ENCODE data around the gene AAMDC.
A peak's percentile ranks its signal among the peaks of the same experiment; 100 is the strongest.
"Not testable (repeated sequence)": the region's sequence is repeated elsewhere in the genome, so short reads cannot be mapped to it uniquely, and the experiment has no call there.

AAMDC gene

GRCh38 chr11:77799338-77799737, 21.6 kb upstream of the AAMDC start:
- no peak overlapping the region for H3K4me3 ChIP-seq
- H3K4me1 ChIP-seq: no peaks in the 10 kb centered on the region
- no peak for DNase-seq (ENCODE audit: low spot score in 2 of 2)
- in situ Hi-C loops (cut with MboI; ENCODE audit: low sequenced_read_pairs): loop anchor here (25.0 kb wide), 1 partner anchor 763 kb away; the partner anchor contains the start of gene NARS2
- no peaks in the 10 kb centered on the region for H3K36me3 ChIP-seq (replicated peaks)
- H3K9me3 ChIP-seq: no peaks in the 10 kb centered on the region
- no peaks in the 10 kb centered on the region for H3K27me3 ChIP-seq (ENCODE audit: low read depth)

- no peaks in the 10 kb centered on the region for H3K9me3 ChIP-seq
- H3K36me3 ChIP-seq (replicated peaks): no peaks in the 10 kb centered on the region
- DNase-seq (ENCODE audit: low spot score in 2 of 2): no peak
- in situ Hi-C loops (cut with MboI; ENCODE audit: low sequenced_read_pairs): no loop called here
- no peak overlapping the region for H3K4me3 ChIP-seq
- H3K4me1 ChIP-seq: no peaks in the 10 kb centered on the region
- no peaks in the 10 kb centered on the region for H3K27me3 ChIP-seq (ENCODE audit: low read depth)
These were observed 20.5 kb upstream of the AAMDC start for GRCh38 chr11:77800449-77800848.

- no peak overlapping the region for H3K4me3 ChIP-seq
- no peak for DNase-seq (ENCODE audit: low spot score in 2 of 2)
- in situ Hi-C loops (cut with MboI; ENCODE audit: low sequenced_read_pairs): no loop called here
- H3K27me3 ChIP-seq (ENCODE audit: low read depth): no peaks in the 10 kb centered on the region
- no peaks in the 10 kb centered on the region for H3K9me3 ChIP-seq
- H3K36me3 ChIP-seq (replicated peaks): no peaks in the 10 kb centered on the region
- no peaks in the 10 kb centered on the region for H3K4me1 ChIP-seq
These were observed 19.5 kb upstream of the AAMDC start for GRCh38 chr11:77801477-77801876.

- peaks cover 6% of the 10 kb centered on the region; the same call in 1 of the 2 replicates for H3K36me3 ChIP-seq (replicated peaks)
- DNase-seq (ENCODE audit: low spot score in 2 of 2): no peak
- H3K4me1 ChIP-seq: peaks cover 11% of the 10 kb centered on the region
- in situ Hi-C loops (cut with MboI; ENCODE audit: low sequenced_read_pairs): no loop called here
- H3K27me3 ChIP-seq (ENCODE audit: low read depth): no peaks in the 10 kb centered on the region
- no peak overlapping the region for H3K4me3 ChIP-seq
- H3K9me3 ChIP-seq: no peaks in the 10 kb centered on the region
These were observed 14.5 kb upstream of the AAMDC start for GRCh38 chr11:77806415-77806814.

- in situ Hi-C loops (cut with MboI; ENCODE audit: low sequenced_read_pairs): no loop called here
- Histone ChIP-seq H3K4me3 (no peak overlapping the region), H3K36me3 (replicated peaks) (peaks cover 8% of the 10 kb centered on the region; the same call in 1 of the 2 replicates), H3K4me1 (peaks cover 11% of the 10 kb centered on the region), H3K27me3 (ENCODE audit: low read depth) (no peaks in the 10 kb centered on the region), H3K9me3 (no peaks in the 10 kb centered on the region)
- no peak for DNase-seq (ENCODE audit: low spot score in 2 of 2)
These were observed 14.0 kb upstream of the AAMDC start for GRCh38 chr11:77806993-77807392.

- H3K36me3 ChIP-seq (replicated peaks): peaks cover 8% of the 10 kb centered on the region; the same call in 1 of the 2 replicates
- in situ Hi-C loops (cut with MboI; ENCODE audit: low sequenced_read_pairs): no loop called here
- DNase-seq (ENCODE audit: low spot score in 2 of 2): no peak
These were observed 7.7 kb upstream of the AAMDC start for GRCh38 chr11:77813256-77813655.

GRCh38 chr11:77814848-77815247, 6.1 kb upstream of the AAMDC start:
- DNase-seq (ENCODE audit: low spot score in 2 of 2): no peak
- Histone ChIP-seq H3K4me1 (peaks cover 5% of the 10 kb centered on the region), H3K4me3 (no peak overlapping the region), H3K36me3 (replicated peaks) (peaks cover 8% of the 10 kb centered on the region; the same call in 1 of the 2 replicates), H3K27me3 (ENCODE audit: low read depth) (no peaks in the 10 kb centered on the region), H3K9me3 (no peaks in the 10 kb centered on the region; the same call in 1 of the 2 replicates)
- in situ Hi-C loops (cut with MboI; ENCODE audit: low sequenced_read_pairs): no loop called here

More at GRCh38 chr11:77813256-77813655, 7.7 kb upstream of the AAMDC start:
- Histone ChIP-seq H3K9me3 (no peaks in the 10 kb centered on the region; the same call in 1 of the 2 replicates), H3K4me1 (peaks cover 8% of the 10 kb centered on the region), H3K4me3 (no peak overlapping the region), H3K27me3 (ENCODE audit: low read depth) (no peaks in the 10 kb centered on the region)

GRCh38 chr11:77815459-77815858, 5.5 kb upstream of the AAMDC start:
- DNase-seq (ENCODE audit: low spot score in 2 of 2): no peak
- in situ Hi-C loops (cut with MboI; ENCODE audit: low sequenced_read_pairs): no loop called here
- Histone ChIP-seq H3K4me3 (no peak overlapping the region), H3K27me3 (ENCODE audit: low read depth) (no peaks in the 10 kb centered on the region), H3K4me1 (peaks cover 5% of the 10 kb centered on the region), H3K36me3 (replicated peaks) (peaks cover 13% of the 10 kb centered on the region), H3K9me3 (no peaks in the 10 kb centered on the region; the same call in 1 of the 2 replicates)

- Histone ChIP-seq H3K4me1 (peaks cover 9% of the 10 kb centered on the region), H3K9me3 (no peaks in the 10 kb centered on the region; the same call in 1 of the 2 replicates), H3K4me3 (peak overlapping the region; percentile 99), H3K36me3 (replicated peaks) (peaks cover 5% of the 10 kb centered on the region), H3K27me3 (ENCODE audit: low read depth) (no peaks in the 10 kb centered on the region)
- in situ Hi-C loops (cut with MboI; ENCODE audit: low sequenced_read_pairs): no loop called here
- peak; percentile 91 to 92 for DNase-seq (ENCODE audit: low spot score in 2 of 2)
These were observed 1.5 kb upstream of the AAMDC start for GRCh38 chr11:77819411-77819920.

GRCh38 chr11:77819921-77820564, 901 bp upstream of the AAMDC start:
- no peaks in the 10 kb centered on the region for H3K27me3 ChIP-seq (ENCODE audit: low read depth)
- no peaks in the 10 kb centered on the region; the same call in 1 of the 2 replicates for H3K9me3 ChIP-seq
- peak overlapping the region; percentile 99 for H3K4me3 ChIP-seq
- peak; percentile 69 to 79 for DNase-seq (ENCODE audit: low spot score in 2 of 2)
- H3K4me1 ChIP-seq: peaks cover 9% of the 10 kb centered on the region
- peaks cover 5% of the 10 kb centered on the region for H3K36me3 ChIP-seq (replicated peaks)
- in situ Hi-C loops (cut with MboI; ENCODE audit: low sequenced_read_pairs): no loop called here

GRCh38 chr11:77821349-77821851, 456 bp downstream of the AAMDC start:
- peaks cover 9% of the 10 kb centered on the region for H3K4me1 ChIP-seq
- H3K36me3 ChIP-seq (replicated peaks): peaks cover 5% of the 10 kb centered on the region
- peak overlapping the region; percentile 99 for H3K4me3 ChIP-seq
- in situ Hi-C loops (cut with MboI; ENCODE audit: low sequenced_read_pairs): no loop called here
- DNase-seq (ENCODE audit: low spot score in 2 of 2): peak; percentile 24 to 56
- no peaks in the 10 kb centered on the region for H3K27me3 ChIP-seq (ENCODE audit: low read depth)
- H3K9me3 ChIP-seq: no peaks in the 10 kb centered on the region

GRCh38 chr11:77822126-77822525, 1.2 kb downstream of the AAMDC start:
- H3K4me1 ChIP-seq; H3K9me3 ChIP-seq; H3K36me3 ChIP-seq (replicated peaks); H3K27me3 ChIP-seq (ENCODE audit: low read depth); in situ Hi-C loops (cut with MboI; ENCODE audit: low sequenced_read_pairs); DNase-seq (ENCODE audit: low spot score in 2 of 2): not testable (repeated sequence)
- H3K4me3 ChIP-seq: peak overlapping the region; percentile 99

GRCh38 chr11:77823775-77824174, 2.8 kb downstream of the AAMDC start:
- Histone ChIP-seq H3K27me3 (ENCODE audit: low read depth) (no peaks in the 10 kb centered on the region), H3K4me3 (no peak overlapping the region), H3K9me3 (no peaks in the 10 kb centered on the region), H3K4me1 (peaks cover 9% of the 10 kb centered on the region), H3K36me3 (replicated peaks) (peaks cover 5% of the 10 kb centered on the region)
- in situ Hi-C loops (cut with MboI; ENCODE audit: low sequenced_read_pairs): no loop called here
- DNase-seq (ENCODE audit: low spot score in 2 of 2): no peak

GRCh38 chr11:77828926-77829325, 8.0 kb downstream of the AAMDC start:
- no peak for DNase-seq (ENCODE audit: low spot score in 2 of 2)
- Histone ChIP-seq H3K9me3 (0 out of 2 replicates have a peak, but pooled peaks cover 3% of the 10 kb centered on the region), H3K27me3 (ENCODE audit: low read depth) (no peaks in the 10 kb centered on the region), H3K4me3 (no peak overlapping the region), H3K4me1 (no peaks in the 10 kb centered on the region), H3K36me3 (replicated peaks) (no peaks in the 10 kb centered on the region)
- in situ Hi-C loops (cut with MboI; ENCODE audit: low sequenced_read_pairs): no loop called here
